OCI-LY1 (cell line): ENCODE results near the gene REC8.

ENCODE experiments used
- H2AFZ ChIP-seq: fragments of 200-600 bp; sonication (generic), shearing (Covaris generic); 2 replicates; pipeline ENCODE4 v1.6.0; 2014; ENCODE audit warnings: antibody characterized with exemption, mild to moderate bottlenecking, low read length
- H3F3A ChIP-seq: fragments of 200-600 bp; sonication (generic), shearing (Covaris generic); 2 replicates; pipeline ENCODE4 v1.6.0; 2014; ENCODE audit warnings: mild to moderate bottlenecking, antibody characterized with exemption, low read length, moderate library complexity; ENCODE audit not compliant: insufficient read depth
- H3K27ac ChIP-seq: fragments of 200-600 bp; sonication (generic); 2 replicates; pipeline ENCODE4 v1.5.1; 2014; ENCODE audit warnings: low read length, mixed run types, mild to moderate bottlenecking, low read depth; ENCODE audit not compliant: poor library complexity, severe bottlenecking
- H3K27me3 ChIP-seq: fragments of 200-600 bp; sonication (generic); 2 replicates; pipeline ENCODE4 v1.6.0; 2014; ENCODE audit warnings: antibody characterized with exemption, mild to moderate bottlenecking, low read length, moderate library complexity; ENCODE audit not compliant: insufficient read depth
- H3K36me3 ChIP-seq: fragments of 200-600 bp; sonication (generic); 2 replicates; pipeline ENCODE4 v1.6.1; 2014; ENCODE audit warnings: mild to moderate bottlenecking, antibody characterized with exemption, low read length, moderate library complexity, mixed read lengths; ENCODE audit not compliant: insufficient read depth
- H3K4me1 ChIP-seq: fragments of 200-600 bp; sonication (generic); 2 replicates; pipeline ENCODE4 v1.5.1; 2014; ENCODE audit warnings: mild to moderate bottlenecking, low read length, moderate library complexity; ENCODE audit not compliant: insufficient read depth, severe bottlenecking
- H3K4me2 ChIP-seq: fragments of 200-600 bp; sonication (generic), shearing (Covaris generic); 2 replicates; pipeline ENCODE4 v1.6.1; 2014; ENCODE audit warnings: low read length
- H3K4me3 ChIP-seq: fragments of 200-600 bp; sonication (generic); 2 replicates; pipeline ENCODE4 v1.5.1; 2014; ENCODE audit warnings: low read length, low read depth, mild to moderate bottlenecking, mixed read lengths; ENCODE audit not compliant: poor library complexity, severe bottlenecking
- H3K79me2 ChIP-seq: fragments of 200-600 bp; shearing (Covaris generic); 2 replicates; pipeline ENCODE4 v1.6.1; 2016; ENCODE audit warnings: mixed run types, low read length, mixed read lengths; ENCODE audit not compliant: insufficient read depth
- H3K9ac ChIP-seq: fragments of 200-600 bp; sonication (generic), shearing (Covaris generic); 2 replicates; pipeline ENCODE4 v1.6.1; 2014; ENCODE audit warnings: mild to moderate bottlenecking, low read length, mixed read lengths
- H3K9me2 ChIP-seq: fragments of 200-600 bp; sonication (generic), shearing (Covaris generic); 2 replicates; pipeline ENCODE4 v1.6.1; 2014; ENCODE audit warnings: low read depth, mild to moderate bottlenecking, low read length, mixed read lengths
- H3K9me3 ChIP-seq: fragments of 200-600 bp; shearing (Covaris generic); 2 replicates; pipeline ENCODE4 v1.6.1; 2014; ENCODE audit warnings: low read length, mixed read lengths
- H4K20me1 ChIP-seq: fragments of 200-600 bp; sonication (generic), shearing (Covaris generic); 2 replicates; pipeline ENCODE4 v1.6.0; 2016; ENCODE audit warnings: mild to moderate bottlenecking, low read length; ENCODE audit not compliant: insufficient read depth
- CTCF ChIP-seq: fragments of 200-600 bp; sonication (generic), shearing (Covaris generic); IDR thresholded peaks from 2 replicates; pipeline ENCODE4 v1.5.1; 2017; ENCODE audit warnings: mild to moderate bottlenecking, antibody characterized with exemption, low read length, moderate library complexity, mixed read lengths
- EZH2 ChIP-seq: fragments of 200-600 bp; sonication (generic), shearing (Covaris generic); IDR thresholded peaks from 2 replicates; pipeline ENCODE4 v1.8.0; 2017; ENCODE audit warnings: borderline replicate concordance, mixed run types, mild to moderate bottlenecking, antibody characterized with exemption, low read length, moderate library complexity, mixed read lengths

REC8 gene

GRCh38 chr14:24139272-24139934 is 32.5 kb upstream of the REC8 start:
- Histone ChIP-seq H3F3A (no peaks in the 10 kb centered on the region), H3K9me2 (no peaks in the 10 kb centered on the region), H3K4me1 (peaks cover 37% of the 10 kb centered on the region), H3K4me2 (peak overlapping the region; percentile 75), H2AFZ (no peak overlapping the region), H3K9me3 (no peaks in the 10 kb centered on the region), H3K4me3 (peak overlapping the region; percentile 78), H3K36me3 (peaks cover 47% of the 10 kb centered on the region), H3K27ac (peak overlapping the region; percentile 24), H4K20me1 (no peaks in the 10 kb centered on the region), H3K9ac (peak overlapping the region; percentile 83), H3K79me2 (peaks cover 14% of the 10 kb centered on the region), H3K27me3 (no peaks in the 10 kb centered on the region)
- TF ChIP-seq EZH2 (no peak), CTCF (no peak)

- Histone ChIP-seq H3K4me3 (peak within 1 kb of the TSS; percentile 78), H3K27ac (peak within 1 kb of the TSS; percentile 91), H2AFZ (no peak within 1 kb of the TSS), H3K27me3 (no peaks in the 10 kb centered on the region), H3K4me1 (peaks cover 40% of the 10 kb centered on the region), H3F3A (no peaks in the 10 kb centered on the region), H3K9me2 (no peaks in the 10 kb centered on the region), H4K20me1 (no peaks in the 10 kb centered on the region), H3K9me3 (no peaks in the 10 kb centered on the region), H3K9ac (peak within 1 kb of the TSS; percentile 83), H3K36me3 (peaks cover 58% of the 10 kb centered on the region), H3K4me2 (peak within 1 kb of the TSS; percentile 75), H3K79me2 (peaks cover 19% of the 10 kb centered on the region)
- TF ChIP-seq CTCF (no peak), EZH2 (no peak)
Observed at GRCh38 chr14:24141097-24141880, 30.6 kb upstream of the REC8 start, which contains the start of gene EMC9. EMC9 (minus strand) TSS chr14:24141591; CDS start chr14:24141304, 287 bp downstream.

- Histone ChIP-seq H3K27ac (no peak overlapping the region), H3K4me1 (peaks cover 37% of the 10 kb centered on the region), H3K79me2 (peaks cover 19% of the 10 kb centered on the region), H3K4me3 (no peak overlapping the region), H3K9me3 (no peaks in the 10 kb centered on the region), H3K9ac (no peak overlapping the region), H3K9me2 (no peaks in the 10 kb centered on the region), H3K4me2 (no peak overlapping the region), H4K20me1 (no peaks in the 10 kb centered on the region), H3K36me3 (peaks cover 43% of the 10 kb centered on the region), H2AFZ (no peak overlapping the region), H3K27me3 (no peaks in the 10 kb centered on the region), H3F3A (no peaks in the 10 kb centered on the region)
- TF ChIP-seq EZH2, result no peak
- TF ChIP-seq CTCF, result no peak
Observed at GRCh38 chr14:24143511-24143910, 28.4 kb upstream of the REC8 start.
